Measurements from ENCODE around the gene POPDC2.

The POPDC2 gene

GRCh38 chr3:119620899-119621298 lies 39.5 kb downstream of the POPDC2 start:
- H3K4me3 ChIP-seq (ENCODE audit: low read depth, low read length): no peak overlapping the region
- no peak for TF ChIP-seq CTCF (IDR thresholded peaks at IDR 0.05; ENCODE audit: low read depth, low read length, missing control alignments)
- no peak for DNase-seq (ENCODE audit: low read depth)

GRCh38 chr3:119619094-119619493 lies 41.3 kb downstream of the POPDC2 start:
- DNase-seq (ENCODE audit: low read depth): no peak
- no peak for TF ChIP-seq CTCF (IDR thresholded peaks at IDR 0.05; ENCODE audit: low read depth, low read length, missing control alignments)
- no peak overlapping the region; the same call in 1 of the 2 replicates for H3K4me3 ChIP-seq (ENCODE audit: low read depth, low read length)

GRCh38 chr3:119616056-119616455 lies 44.3 kb downstream of the POPDC2 start:
- H3K4me3 ChIP-seq (ENCODE audit: low read depth, low read length): no peak overlapping the region
- no peak for DNase-seq (ENCODE audit: low read depth)
- TF ChIP-seq CTCF (IDR thresholded peaks at IDR 0.05; ENCODE audit: low read depth, low read length, missing control alignments): no peak

GRCh38 chr3:119613872-119614271 lies 46.5 kb downstream of the POPDC2 start:
- no peak overlapping the region for H3K4me3 ChIP-seq (ENCODE audit: low read depth, low read length)
- TF ChIP-seq CTCF (IDR thresholded peaks at IDR 0.05; ENCODE audit: low read depth, low read length, missing control alignments): no peak
- DNase-seq (ENCODE audit: low read depth): no peak

GRCh38 chr3:119613201-119613600 lies 47.2 kb downstream of the POPDC2 start:
- TF ChIP-seq CTCF (IDR thresholded peaks at IDR 0.05; ENCODE audit: low read depth, low read length, missing control alignments): no peak
- DNase-seq (ENCODE audit: low read depth): no peak
- H3K4me3 ChIP-seq (ENCODE audit: low read depth, low read length): no peak overlapping the region

- TF ChIP-seq CTCF (IDR thresholded peaks at IDR 0.05; ENCODE audit: low read depth, low read length, missing control alignments): no peak
- H3K4me3 ChIP-seq (ENCODE audit: low read depth, low read length): no peak overlapping the region
- DNase-seq (ENCODE audit: low read depth): no peak
Observed at GRCh38 chr3:119611664-119612063, 48.7 kb downstream of the POPDC2 start.

- DNase-seq (ENCODE audit: low read depth): no peak
- TF ChIP-seq CTCF (IDR thresholded peaks at IDR 0.05; ENCODE audit: low read depth, low read length, missing control alignments): no peak
Observed at GRCh38 chr3:119609301-119609700, 51.1 kb downstream of the POPDC2 start.

More at GRCh38 chr3:119609301-119609700, 51.1 kb downstream of the POPDC2 start:
- H3K4me3 ChIP-seq (ENCODE audit: low read depth, low read length): no peak overlapping the region
